Measurements from ENCODE around the gene MUC20.
"Not testable (repeated sequence)": the region's sequence is repeated elsewhere in the genome, so short reads cannot be mapped to it uniquely, and the experiment has no call there.

The MUC20 gene

DNA sequence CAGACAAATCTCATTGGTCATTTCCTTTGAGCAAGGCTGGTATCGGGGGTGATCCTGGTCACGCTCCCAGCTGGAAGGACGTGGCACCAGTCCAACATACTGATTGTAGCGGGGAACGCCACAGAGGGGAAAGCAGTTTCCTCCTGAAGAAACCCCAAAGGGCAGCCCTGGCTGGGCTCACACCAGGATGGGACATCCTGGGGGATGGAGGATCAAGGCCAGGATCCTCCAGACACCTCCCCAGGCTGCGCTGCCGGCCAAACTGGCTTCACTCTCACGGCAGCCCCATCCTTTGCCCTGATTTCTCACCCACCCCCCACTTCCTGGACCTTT, 36.6 kb downstream of the MUC20 start:
- DNase-seq, result no peak

DNA sequence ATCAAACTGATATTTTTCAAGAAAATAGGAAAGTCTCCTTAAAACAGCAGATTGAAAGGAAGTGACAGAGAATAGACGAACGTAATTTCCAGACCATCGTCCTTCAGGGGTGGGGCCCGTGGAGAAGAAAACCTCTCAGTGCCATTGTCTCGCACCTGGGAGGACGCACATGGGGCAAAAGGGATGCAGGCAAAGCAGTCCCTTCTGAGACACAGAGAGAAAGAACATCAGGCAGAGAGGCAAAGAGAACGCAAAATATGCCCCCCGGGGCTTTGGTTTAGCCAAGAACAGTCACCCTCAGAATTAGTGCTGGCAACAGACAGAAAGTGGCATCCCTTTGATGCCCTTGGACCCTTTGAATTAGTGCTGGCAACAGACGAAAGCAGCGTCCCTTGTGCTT, 37.0 kb downstream of the MUC20 start:
- DNase-seq, result no peak

DNA sequence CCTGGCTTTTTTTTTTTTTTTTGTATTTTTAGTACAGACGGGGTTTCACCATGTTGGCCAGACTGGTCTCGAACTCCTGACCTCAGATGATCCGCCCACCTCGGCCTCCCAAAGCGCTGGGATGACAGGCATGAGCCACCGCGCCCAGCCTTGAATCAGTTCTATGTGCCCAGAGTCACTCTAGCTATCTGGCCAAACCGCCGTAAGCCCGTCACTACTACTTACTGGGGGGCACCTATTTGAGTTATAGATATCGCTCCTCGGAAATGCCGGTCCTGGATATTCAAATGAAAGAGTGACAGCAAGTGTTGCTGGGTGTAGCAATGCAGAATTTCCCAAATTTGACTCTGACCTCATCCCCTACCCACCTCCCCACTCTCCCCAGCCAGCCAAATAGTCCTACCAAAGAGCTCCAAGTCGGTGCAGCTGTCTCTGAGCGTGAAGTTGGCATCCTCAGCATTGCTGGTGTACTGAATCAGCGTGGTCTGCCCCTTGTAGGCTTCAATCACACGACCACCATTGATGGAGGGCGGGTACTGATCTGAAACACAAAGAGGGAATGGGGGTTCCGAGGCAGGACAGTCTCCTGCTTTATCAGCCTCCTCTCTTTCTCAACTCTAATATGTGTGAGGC, 38.1 kb downstream of the MUC20 start:
- DNase-seq, result no peak

DNA sequence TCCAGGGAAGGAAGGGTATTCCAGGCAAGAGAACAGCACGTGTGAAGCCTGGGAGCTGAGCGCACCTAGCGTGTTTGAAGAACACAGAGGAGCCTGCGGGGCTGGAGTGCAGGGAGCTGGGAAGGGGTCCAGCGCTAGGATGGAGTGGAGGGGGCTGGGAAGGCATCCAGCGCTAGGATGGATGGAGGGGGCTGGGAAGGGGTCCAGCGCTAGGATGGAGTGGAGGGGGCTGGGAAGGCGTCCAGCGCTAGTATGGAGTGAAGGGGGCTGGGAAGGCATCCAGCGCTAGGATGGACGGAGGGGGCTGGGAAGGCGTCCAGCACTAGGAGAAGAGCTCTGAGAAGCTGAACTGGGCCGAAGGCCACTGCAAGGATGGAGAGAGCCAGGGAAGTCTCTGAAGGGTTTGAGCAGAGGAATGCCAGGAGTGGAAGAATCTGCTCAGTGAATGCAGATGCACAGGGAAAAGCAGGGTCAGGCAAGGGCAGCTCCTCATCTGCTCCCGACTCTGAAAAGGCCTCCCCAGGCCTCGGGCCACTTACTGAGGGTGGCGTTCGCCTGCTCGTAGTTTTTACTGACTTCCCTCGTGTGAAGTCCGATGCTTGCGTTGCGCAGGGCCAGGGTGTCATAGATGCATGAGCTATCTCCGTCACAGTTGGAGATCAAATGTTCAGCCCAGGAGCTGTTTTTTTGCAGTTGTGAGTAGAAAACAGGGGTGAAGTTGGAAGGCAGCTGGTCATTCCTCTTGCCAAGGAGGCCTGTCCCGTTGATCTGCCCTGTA, 39.8 kb downstream of the MUC20 start:
- DNase-seq, result no peak

DNA sequence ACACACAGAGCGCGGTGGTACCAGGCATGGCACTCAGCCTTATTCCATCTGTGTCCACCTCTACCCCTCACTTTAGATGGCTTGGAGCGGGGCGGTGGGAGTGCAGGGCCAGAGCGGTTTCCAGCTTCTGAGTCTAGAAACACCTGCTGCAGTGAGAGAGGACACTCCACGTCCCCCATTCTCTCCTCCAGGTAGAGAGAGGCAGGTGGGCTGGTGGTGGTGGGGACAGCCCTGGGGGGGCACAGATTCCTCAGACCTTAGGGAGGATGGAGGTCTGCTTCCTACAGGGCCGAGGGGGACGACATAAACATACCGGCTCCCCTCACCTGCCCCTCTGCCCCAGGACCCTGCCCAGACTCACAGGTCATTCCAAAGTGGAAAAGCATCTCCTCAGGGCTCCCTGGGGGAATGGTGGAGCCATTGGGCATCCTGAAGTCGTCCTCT, 40.4 kb downstream of the MUC20 start:
- no peak for DNase-seq

DNA sequence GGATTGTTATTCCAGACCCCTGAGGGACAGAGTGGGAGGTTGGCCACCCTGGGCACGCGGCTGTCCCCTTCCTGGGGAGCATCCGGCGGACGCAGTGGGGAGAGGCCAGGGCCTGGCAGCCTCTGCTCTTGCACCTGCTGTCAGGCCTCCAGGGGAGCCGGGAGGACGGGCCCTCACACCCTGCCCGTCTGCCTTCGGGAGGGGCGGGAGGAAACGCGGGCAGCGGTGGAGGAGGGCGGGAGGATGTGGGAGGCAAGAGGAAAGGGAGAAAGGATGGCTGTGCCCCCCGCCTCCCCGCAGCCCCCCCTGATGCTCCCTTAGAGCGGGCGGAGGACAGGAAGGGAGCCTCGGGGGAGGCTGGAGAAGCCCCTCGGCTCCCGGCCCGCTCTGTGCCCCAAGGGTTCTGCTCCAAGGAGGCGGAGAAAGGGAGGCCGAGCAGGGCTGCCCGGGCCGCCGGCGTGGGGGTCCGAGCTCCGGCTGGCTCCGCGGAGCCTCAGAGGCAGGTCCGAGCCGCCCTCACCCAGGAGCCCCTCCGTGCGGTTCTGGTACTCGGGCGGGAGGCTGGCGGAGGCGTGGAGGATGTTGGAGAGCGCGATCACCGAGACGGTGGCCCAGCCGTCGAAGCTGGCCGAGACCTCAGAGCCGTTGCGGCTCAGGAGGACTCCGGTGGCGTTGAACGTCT, 40.9 kb downstream of the MUC20 start:
- no peak for DNase-seq

DNA sequence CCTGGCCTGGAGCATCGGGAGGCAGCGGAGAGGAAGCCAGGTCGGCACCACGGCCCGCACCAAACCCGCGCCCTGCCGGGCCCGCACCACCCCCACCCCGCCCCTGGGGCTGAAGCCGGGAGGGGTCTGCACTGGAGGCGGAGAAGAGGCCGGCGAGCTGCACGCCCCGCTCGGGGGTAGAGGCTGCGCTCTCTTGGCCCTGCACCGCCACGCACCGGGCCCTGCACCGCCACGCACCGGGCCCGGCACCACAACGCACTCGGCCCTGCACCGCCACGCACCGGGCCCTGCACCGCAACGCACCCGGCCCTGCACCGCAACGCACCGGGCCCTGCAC, 41.4 kb downstream of the MUC20 start:
- DNase-seq, result no peak

DNA sequence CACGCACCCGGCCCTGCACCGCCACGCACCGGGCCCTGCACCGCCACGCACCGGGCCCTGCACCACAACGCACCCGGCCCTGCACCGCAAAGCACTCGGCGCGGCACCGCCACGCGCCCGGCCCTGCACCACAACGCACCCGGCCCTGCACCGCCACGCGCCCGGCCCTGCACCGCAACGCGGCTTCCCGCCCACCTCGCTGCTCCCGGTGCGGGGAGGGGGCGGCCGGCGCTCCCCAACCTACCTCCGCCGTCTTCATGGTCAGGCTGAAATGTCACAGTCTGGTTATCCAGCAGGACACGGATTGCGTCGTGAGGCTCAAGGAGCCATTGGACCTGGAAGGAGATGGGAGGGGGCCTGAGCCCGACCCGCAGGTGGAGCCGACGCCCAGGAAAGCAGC, 41.8 kb downstream of the MUC20 start:
- no peak for DNase-seq

DNA sequence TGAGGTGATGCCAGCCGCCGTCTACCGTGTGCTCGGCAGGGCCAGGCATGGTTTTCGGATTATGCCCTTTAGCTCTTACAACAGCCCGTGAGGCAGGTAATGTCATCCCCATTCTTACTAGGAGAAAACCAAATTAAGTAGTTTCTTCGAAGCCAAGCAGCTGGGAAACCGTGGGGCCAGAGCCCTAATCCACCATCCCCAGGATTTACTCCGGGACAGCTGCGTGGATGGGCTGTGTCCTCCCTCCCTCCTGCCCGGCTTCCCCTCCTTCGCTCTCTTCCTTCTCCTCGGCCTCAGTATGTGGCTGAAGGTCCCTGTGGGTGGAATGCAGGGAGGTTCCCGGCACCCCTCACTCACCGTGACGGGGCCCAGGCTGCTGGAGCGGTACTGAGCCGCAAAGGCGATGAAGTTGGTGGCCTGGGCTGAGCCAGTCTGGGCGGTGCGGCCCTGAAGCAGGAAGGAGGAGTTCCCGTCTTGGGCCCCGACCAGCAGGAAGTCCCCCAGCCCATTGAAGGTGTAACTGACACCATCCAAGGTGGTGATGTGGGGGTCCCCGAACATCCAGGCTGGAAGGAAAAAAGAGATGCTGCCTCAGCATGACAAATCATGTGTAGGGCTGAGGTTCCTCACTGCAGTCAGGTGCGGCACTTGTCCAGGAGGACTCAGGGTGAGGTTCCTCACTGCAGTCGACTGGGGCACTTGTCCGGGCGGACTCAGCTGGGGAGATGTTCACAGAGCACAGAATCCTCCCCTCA, 42.5 kb downstream of the MUC20 start:
- no peak for DNase-seq

DNA sequence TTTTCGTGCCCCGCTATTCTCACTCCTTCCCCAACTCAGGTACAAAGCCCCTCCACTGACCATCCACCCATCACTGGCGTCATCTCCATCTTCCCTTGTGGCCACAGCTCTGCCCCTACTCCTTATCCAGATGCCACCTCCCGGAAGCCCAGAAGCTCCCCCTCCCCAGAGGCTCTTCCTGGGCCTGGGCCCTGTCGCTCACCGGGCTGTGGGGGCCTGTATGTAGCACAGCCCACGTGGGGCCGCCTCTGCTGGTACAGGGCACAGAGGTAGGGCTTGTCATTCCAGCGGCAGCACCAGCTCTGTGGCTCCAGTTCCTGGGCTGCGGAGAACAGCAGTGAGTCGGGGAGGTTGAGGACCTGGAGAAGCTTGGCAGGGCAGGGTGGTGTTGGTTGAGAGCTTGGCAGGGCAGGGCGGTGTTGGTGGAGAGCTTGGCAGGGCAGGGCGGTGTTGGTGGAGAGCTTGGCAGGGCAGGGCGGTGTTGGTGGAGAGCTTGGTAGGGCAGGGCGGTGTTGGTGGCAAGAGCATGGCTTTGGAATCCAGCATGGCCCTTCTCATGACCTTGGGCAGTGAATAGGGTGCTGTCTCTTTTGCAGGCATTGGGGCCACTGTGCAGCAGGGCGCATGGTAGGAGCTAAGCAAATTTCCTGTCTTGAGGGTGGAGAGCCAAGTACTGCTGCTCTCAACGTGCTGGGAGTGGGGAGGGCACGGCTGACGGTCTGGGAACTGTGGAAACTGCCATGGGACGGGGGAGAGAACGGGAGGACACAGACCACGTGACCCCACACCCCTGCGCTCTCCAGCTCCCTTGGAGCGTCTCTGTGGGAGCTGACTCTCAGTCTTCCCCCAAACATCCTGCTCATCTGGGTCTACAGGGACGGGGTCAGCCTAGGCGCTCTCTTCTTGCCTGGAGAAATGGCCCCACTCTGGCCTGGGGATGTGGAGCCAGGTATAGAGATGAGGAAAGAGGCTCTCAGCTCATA, 43.4 kb downstream of the MUC20 start:
- DNase-seq, result no peak

DNA sequence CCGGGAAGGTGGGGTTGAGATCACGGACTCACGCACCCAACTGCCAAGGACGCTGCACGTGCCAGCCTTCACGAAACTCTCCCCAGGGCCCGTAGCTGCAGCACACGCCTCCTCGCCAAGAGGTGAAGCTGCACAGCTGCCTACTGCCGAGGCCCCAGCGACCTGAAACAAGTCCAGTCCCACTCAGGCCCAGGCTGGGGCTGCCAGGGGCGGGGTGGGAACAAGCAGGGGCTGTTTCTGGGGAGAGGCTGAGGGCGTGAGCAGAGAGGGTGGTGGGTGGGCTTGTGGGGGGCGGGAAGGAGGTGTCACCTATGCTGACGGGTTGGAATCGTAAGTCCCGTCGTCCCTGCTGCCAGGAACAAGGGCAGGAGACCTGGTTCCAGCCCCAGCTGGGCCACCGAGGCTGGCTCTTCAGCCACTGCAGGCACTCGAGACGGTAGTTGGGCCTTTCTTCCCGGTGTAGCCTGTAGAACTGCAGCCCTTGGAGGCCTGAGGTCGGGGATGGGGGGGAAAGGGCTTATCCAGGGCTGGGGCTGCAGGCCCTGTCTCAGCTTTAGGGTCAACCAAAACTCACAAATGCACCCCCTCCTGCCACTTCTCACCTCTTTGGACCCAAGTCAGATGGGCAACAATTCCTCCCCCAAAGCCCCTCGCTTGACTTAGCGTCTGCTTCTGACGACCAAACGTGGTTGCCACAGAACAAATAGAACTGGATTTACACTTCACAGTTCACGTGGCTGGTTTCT, 44.4 kb downstream of the MUC20 start:
- no peak for DNase-seq

DNA sequence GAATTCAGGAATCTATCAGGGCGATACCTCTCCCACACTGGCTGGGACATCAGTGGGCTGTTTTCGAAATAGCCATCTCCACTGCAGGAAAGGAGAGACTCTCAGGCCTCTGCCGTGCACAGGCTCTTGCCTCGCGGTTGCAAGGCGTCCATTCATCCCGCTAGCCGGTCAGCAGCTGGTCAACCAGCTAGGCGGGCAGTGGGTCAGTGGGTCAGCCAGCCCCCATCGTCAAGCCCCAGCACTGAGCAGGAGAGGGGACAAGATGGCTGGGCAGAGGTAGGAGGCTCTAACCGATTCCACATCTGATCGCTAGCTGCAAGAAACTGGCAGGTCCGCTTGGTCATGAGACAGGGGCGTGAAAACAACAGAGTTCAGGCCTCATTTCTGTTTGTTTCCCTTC, 45.9 kb downstream of the MUC20 start:
- no peak for DNase-seq

DNA sequence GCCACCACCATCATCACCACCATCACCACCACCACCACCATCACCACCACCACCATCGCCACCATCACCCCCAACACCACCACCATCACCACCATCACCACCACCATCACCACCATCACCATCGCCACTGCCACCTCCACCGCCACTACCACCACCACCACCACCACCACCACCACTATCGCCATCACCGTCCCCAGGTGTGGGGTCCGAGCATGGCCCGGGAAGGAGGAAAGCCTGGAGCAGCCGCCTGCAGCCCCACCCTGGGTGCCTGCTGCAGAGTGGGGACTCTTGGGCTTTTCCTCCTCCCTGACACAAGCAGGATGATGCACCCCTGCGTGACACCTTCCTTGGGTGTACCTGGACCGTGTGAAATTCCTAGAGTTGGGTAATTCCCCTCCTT, 47.0 kb downstream of the MUC20 start:
- DNase-seq, result no peak

DNA sequence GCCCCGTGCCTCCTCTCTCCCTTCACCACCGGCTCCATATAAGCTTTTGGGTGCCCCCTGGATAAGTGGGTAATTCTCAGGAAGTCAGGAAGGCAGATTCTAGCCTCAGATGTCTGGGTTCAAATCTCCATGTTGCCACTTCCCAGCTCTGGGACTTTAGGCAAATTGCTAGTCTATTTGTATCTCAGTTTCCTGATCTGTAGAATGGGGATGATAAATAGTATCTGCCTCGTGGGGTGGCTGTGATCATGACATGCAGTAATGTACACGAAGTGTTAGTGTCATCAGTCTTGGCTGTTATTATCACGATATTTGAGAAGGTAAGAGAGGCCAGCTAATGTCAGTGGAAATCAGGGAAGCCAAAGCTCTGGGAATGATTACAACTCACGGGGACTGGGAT, 47.6 kb downstream of the MUC20 start:
- DNase-seq, result no peak

DNA sequence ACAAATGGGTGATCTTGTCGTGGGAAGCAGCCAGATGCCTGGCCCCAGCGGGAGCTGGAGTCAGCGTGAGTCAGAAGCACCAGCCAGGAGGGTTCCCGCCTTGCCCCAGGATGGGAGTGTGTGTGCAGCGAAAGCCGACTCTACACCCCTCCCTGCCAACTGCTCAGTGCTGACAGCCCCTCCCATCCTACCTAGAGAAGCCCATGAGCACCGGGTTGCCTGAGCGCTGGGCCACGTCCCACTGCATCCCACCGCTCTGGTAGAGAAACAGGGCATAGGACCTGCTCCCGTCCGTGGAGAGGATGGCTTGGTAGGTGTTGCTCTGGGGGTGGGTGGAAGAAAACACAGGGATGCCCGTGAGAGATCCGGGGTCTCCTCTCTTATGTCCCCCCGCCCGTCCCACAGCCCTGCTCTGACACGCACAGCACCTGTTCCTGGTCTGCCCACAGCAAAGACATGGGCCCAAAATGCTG, 48.1 kb downstream of the MUC20 start:
- DNase-seq, result no peak

DNA sequence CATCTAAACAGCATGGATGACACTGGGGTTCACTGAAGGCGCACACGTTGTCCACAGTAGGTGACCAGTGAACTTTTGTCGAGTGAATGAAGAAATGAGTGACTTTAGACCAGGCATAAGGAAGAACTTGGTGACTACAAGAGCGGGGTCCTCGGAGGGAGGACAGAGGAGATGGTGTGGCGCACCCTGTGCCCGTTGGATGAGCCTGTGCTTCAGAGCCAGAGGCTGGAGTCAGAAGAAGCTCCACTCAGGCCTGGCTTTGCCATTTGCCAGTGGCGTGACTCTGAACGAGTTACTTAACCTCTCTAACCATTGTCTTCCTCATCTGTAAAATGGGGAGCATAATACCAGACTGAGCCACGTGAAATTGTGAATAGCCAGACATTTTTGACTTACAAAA, 48.8 kb downstream of the MUC20 start:
- no peak for DNase-seq

DNA sequence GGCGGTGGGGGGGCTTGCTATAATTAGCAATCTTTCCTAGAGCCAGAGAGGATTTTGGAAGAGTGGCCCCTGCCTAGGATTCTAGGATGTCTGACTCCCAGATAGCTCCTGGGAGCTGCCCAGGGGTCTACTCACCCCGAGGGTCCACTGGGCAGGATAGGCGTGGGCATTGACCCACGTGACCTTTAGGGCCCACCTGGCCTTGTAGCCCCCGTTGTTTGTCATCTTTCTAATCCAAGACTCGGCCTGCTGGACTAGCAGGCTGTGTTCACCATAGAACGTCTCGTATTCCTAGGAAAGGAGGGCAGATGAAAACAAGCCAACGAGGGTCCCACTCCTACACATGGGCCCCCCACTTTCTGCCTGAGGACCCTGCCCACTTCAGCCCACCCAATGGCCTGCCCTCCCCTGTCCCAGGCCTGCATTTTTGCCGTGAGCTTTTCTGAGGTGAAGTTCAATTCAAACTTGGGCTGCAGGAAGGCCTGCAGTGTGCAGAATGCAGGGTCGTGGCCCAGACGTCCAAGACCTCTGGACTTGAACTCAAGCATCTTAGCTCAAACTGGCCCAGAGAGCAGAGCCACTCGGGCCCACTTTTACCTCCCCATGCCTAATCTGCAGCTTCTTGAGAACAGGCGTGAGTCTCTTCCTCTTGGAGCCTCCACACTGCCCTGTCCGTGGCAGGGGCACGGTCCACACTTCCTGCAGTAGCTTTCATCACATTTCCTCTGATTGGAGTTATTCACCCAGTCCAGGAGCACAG, 49.5 kb downstream of the MUC20 start:
- no peak for DNase-seq

DNA sequence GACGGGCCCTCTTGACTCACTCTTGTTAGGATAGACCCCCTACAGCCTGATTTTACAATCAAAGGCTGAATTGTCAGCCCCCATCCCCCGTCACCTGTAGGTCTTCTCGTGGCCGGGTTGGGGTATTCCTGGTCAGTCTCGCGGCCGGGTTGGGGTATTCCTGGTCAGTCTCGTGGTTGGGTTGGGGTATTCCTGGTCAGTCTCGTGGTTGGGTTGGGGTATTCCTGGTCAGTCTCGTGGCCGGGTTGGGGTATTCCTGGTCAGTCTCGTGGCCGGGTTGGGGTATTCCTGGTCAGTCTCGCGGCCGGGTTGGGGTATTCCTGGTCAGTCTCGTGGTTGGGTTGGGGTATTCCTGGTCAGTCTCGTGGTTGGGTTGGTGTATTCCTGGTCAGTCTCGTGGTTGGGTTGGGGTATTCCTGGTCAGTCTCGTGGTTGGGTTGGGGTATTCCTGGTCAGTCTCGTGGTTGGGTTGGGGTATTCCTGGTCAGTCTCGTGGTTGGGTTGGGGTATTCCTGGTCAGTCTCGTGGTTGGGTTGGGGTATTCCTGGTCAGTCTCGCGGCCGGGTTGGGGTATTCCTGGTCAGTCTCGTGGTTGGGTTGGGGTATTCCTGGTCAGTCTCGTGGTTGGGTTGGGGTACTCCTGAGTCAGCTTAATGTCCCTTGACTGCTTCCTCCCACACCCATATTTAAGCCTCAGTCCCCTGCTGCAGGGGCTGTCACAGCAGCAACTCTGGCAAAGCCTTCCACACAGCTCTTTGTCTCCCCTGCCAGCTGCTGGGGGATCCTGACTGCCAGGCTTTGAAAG, 50.3 kb downstream of the MUC20 start:
- DNase-seq, result not testable (repeated sequence)

DNA sequence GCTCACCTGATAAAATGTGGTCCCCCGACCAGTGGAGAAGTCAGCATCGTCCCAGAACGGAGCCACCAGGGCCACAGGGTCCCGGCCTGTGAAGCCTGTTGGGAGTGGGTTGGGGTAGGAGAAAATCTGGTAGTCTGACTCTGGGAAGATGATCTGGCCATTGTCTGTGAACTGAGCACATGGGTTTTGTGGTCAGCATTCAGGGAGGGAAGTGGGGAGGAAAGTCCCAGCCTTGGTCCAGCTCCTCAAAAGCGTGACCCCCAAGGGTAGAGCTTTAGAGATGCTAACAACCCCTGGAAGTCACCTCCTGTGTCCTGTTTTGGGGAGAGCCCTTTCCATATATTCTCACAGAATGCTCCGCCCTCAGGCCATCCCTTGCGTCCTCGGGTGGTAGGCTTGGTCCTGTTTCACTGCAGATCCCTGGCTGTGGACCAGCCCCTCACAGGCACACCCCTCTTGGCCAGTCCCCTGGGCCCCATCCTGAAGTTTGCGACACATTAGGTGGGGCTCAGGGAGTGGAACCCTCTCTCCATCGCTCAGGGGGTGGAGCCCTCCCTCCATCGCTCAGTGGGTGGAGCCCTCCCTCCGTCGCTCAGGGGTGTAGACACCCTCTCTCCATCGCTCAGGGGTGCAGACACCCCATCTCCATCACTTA, 51.0 kb downstream of the MUC20 start:
- no peak for DNase-seq

All from activated gamma-delta T cell treated with Interleukin-2 at 50 U/mL for 16 hours (primary cell).